Measurements from ENCODE around the gene ZMYM2.
"Not testable (repeated sequence)": the region's sequence is repeated elsewhere in the genome, so short reads cannot be mapped to it uniquely, and the experiment has no call there.

Gene ZMYM2

DNA sequence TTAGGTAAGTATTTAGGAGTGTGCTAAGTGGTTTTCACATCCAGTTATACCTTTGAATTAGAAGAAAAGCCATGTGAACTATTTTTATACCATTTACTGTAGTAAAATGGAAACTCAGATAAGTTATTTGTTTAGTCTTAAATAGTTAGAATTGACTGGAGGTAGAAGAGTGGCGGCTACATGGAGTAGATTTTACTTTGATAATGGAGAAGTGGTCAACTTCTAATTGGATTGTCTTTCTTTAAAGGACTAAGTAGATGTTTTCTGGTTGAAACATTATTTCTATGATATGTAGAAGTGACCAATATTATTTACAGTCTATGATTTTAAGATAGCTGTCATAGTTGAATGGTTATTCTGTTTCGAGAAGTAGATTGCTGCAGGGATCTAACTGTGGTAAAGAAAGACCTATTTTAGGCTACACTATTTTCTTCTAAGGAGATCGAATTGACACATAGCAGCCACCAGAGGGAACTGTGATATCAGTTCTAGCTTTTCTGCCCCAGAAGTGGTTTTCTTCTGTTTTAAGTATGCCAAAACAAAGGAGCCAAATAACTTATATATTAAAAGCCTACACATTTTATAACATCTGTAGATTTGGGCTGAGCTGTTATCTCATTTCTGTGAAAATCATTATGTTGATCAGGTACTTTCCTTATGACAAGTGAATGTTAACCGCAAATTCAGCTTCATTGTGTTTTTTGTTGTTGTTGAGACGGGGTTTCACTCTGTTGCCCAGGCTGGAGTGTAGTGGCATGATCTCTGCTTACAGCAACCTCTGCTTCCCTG, 26.1 kb downstream of the ZMYM2 start:
- no peak for DNase-seq

DNA sequence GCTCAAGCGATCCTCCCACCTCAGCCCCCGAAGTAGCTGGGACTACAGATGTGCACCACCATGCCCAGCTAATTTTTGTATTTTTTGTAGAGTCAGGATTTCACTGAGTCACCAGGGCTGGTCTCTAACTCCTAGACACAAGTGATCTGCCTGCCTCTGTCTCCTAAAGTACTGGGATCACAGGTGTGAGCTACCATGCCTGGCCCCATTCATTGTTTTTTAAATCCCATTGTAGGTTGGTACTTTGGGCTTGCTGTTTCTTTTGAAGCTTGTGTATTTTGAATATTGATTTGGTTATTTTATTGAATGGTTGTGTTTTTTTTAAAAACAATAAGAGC, 26.7 kb downstream of the ZMYM2 start:
- DNase-seq: no peak

DNA sequence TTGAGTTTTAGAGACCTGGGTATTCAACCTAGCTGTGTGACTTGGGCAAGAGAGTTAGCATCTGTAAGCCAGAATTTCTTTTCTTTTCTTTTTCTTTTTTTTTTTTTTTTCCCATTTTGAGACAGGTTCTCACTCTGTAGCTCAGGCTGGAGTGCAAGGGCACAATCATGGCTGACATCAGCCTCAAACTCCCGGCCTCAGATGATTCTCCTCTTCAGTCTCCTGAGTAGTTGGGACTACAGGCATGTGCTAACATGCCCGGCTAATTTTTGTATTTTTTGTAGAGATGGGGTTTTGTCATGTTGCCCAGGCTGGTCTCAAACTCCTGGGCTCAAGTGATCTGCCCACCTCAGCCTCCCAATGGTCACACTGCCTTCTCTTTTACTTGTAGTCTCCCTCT, 33.0 kb downstream of the ZMYM2 start:
- no peak for DNase-seq

DNA sequence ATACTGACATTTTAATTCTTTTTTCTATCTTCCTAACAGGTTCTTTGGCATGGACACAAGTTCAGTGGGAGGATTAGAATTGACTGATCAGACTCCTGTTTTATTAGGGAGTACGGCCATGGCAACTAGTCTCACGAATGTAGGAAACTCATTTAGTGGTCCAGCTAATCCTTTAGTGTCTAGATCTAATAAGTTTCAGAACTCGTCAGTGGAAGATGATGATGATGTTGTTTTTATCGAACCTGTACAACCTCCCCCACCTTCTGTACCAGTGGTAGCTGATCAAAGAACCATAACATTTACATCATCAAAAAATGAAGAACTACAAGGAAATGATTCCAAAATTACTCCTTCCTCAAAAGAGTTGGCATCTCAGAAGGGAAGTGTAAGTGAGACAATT, 34.5 kb downstream of the ZMYM2 start:
- DNase-seq: no peak

DNA sequence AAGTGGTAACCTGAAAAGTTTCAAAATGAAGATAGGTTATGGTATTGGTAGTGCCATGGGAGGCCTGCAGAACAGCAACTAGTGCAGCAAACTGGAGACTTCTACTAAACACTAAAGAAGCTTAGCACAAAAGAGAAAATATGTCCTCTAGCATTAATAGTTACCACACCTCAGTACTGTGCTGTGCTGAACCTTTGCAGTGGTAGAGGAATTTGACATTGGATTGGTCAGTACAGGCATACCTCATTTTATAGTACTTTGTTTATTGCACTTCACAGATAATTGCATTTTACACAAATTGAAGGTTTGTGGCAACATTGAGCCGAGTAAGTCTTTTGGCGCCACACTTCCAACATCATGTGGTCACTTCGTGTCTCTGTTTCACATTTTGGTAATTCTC, 40.4 kb downstream of the ZMYM2 start:
- no peak for DNase-seq

- no peak for DNase-seq
Observed at GRCh38 chr13:20000062-20000552, 41.6 kb downstream of the ZMYM2 start.

DNA sequence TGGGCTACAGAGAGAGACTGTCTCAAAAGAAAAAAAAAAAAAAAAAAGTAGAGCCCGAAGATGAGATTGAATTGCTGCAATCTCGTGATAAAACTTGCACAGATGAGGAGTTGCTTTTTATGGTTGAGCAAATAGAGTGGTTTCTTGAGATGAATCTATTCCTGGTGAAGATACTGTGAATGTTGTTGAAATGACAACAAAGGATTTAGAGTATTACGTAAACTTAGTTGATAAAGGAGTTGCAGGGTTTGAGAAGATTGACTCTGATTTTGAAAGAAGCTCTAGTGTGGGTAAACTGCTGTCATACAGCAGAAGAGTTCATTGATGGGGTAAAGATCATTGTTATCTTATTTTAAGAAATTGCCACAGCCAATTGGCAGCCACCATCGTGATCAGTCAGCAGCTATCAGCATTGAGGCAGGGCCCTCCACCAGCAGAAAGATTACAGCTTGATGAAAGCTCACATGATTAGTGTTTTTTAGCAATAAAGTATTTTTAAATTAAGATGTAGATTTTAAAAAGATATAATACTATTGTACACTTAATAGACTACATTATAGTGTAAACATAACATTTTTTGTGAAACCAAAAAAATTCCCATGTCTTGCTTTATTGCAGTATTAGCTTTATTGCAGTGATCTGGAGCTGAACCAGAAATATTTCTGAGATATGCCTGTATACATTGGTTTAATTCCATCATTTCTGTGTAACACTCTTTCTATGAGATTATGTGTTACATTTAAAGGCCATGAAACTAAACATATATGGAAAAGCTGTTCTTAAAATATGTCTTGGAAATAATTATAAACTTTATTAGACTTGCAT, 43.1 kb downstream of the ZMYM2 start:
- DNase-seq: no peak

DNA sequence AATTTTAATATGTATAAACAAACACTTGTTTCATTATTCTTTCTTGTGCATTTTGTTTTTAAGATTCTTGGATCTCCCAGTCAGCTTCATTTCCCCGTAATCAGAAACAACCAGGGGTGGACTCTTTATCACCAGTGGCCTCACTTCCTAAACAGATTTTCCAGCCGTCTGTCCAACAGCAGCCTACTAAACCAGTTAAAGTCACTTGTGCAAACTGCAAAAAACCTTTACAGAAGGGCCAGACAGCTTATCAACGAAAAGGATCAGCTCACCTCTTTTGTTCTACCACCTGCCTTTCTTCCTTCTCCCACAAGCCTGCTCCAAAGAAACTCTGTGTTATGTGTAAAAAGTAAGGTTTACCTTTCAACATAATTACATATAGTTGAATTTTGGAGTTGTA, 44.3 kb downstream of the ZMYM2 start:
- no peak for DNase-seq

DNA sequence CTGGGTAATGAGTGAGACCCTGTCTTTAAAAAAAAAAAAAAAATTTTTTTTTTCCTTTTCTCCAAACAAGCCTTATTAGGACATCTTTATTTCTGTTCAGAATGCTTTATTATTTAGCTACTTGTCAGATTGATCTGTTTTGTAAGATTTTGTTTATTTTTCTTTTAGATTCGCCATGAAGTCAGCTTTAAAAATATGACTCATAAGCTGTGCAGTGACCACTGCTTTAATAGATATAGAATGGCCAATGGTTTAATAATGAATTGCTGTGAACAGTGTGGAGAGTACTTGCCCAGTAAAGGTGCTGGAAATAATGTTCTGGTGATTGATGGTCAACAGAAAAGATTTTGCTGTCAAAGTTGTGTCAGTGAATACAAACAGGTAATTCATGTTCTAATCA, 47.7 kb downstream of the ZMYM2 start:
- DNase-seq: no peak

DNA sequence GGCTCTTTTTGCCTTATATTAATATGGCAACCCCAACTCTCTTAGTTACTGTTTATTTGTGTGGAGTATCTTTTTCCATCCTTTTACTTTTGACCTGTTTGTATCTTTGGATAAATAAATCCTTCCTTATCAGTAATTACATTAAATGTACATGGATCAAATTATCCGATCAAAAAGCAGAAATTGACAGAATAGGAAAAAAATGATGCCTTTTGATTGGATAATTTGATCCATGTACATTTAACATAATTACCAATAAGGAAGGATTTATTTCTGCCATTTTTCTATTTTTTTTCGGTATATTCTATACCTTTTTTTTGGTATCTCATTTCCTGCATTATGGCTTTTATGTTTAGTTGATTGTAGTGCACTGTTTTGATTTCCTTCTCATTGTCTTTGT, 57.2 kb downstream of the ZMYM2 start:
- DNase-seq: no peak

DNA sequence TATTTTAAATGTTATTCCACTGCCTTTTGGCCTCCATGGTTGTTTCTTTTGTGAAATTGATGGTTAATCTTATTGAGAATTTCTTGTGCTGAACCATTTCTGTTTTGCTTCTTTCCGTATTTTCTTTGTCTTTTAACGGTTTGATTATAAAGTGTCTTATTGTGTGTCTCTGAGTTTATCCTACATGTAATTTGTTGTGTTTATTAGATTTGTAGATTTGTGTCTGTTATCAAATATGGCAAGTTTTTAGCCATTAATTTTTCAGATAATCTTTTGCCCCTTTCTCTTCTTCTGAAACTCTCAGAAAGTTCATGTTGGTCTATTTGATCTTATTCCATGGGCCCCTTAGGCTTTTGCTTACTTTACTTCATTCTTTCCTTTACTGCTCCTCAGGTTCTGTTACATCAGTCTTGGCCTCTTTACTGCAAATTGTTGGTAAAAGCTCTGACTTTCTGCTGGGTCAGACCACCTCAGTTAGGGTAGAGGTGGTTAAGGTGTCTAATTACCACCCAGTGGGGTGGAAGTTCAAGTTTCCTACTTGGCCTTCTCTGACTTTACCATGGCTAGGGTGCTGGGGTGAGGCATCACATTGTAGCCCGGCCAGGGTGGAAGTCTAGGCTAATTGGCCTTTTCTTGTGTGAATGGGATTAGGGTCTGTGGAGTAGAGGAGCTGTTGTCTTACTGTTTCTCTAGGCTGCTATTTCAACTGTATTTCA, 58.3 kb downstream of the ZMYM2 start:
- DNase-seq: no peak

DNA sequence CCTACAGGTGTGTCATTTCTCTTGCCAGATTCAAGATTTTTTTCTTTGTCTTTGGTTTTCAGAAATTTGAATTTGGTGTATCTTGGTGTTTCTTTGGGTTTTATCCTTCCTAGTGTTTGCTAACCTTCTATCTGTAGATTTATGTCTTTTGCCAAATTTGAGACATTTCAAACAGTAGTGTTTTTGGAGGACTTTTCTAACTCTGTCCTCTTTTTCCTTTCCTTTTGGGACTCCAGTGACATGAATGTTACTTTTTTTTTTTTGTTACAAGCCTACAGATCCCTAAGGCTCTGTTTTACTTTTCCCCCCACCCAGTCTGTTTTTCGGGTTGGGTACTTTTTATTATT, 58.8 kb downstream of the ZMYM2 start:
- no peak for DNase-seq

GRCh38 chr13:20019043-20019442, 60.5 kb downstream of the ZMYM2 start:
- no peak for DNase-seq

DNA sequence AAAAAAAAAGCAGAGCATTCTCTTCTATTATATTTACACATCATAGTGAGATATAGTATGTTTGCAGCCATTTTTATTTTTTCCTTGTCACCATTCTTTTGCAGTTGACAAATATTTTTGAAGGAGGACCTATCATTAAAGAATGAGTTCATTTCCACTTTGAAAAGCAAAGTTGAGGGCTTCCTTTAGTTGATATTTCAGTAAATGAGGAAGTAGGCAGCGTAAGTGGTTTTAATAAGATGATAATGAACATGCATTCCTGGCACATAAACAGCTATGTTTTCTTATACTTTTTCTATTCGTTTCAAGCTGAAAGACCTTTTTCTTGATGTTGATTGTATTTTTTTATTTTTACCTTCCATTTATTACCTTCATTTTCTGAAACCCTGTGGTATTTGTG, 66.2 kb downstream of the ZMYM2 start:
- no peak for DNase-seq

- no peak for DNase-seq
Observed at GRCh38 chr13:20028953-20029352, 70.4 kb downstream of the ZMYM2 start.

DNA sequence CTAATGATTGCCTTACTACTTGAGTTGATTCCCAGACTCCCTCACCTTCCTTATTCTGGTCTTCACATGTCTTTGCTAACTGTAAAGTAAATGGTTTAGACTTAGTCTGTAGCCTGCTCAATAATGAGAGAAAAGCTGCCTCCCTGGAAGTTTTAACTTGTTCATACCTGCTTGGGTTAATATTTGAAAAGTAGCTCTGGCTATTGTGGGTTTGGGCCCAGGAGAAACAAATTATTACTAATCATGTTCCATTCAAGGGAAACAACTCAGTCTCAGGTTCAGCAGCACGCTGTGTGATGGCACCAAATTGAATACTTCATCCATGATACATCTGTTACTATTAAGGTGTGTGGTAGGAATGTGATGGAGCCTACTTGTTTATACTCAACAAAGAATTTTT, 75.0 kb downstream of the ZMYM2 start:
- no peak for DNase-seq

GRCh38 chr13:20035130-20035529, 76.6 kb downstream of the ZMYM2 start:
- DNase-seq: no peak

- no peak for DNase-seq
Observed at GRCh38 chr13:20037908-20038307, 79.4 kb downstream of the ZMYM2 start.

DNA sequence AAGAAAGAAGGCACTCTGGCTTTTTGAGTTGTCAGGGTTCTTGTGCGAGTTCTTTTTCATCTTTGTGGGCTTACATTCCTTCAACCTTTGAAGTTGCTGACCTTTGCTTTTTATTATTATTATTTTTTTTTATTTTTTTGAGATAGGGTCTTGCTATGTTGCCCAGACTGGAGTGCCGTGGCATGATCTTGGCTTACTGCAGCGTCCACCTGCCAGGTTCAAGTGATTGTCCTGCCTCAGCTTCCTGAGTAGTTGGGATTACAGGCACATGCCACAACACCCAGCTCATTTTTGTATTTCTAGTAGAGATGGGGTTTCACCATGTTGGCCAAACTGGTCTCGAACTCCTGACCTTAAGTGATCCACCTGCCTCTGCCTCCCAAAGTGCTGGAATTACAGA, 84.1 kb downstream of the ZMYM2 start:
- not testable (repeated sequence) for DNase-seq

- DNase-seq: no peak
Observed at GRCh38 chr13:20043207-20043925, 84.8 kb downstream of the ZMYM2 start.

GRCh38 chr13:20044086-20044485, 85.6 kb downstream of the ZMYM2 start:
- DNase-seq: no peak

- no peak for DNase-seq
Observed at GRCh38 chr13:20045950-20046548, 87.5 kb downstream of the ZMYM2 start.

All from NCI-H187 (cell line).